Ishikawa (cell line): ENCODE results near the gene PELO.

Experiments used
- CEBPB ChIP-seq: IDR thresholded peaks from 2 replicates; pipeline ENCODE4 v1.6.1; 2012
- RAD21 ChIP-seq: IDR thresholded peaks from 2 replicates; pipeline ENCODE4 v1.6.1; 2012; ENCODE audit warnings: low read depth
- YY1 ChIP-seq: IDR thresholded peaks from 2 replicates; pipeline ENCODE4 v1.6.1; 2012; ENCODE audit warnings: low read depth
- TF ChIP-seq, protein P1 (sequence below): IDR thresholded peaks from 2 replicates; pipeline ENCODE4 v1.6.1; 2012

DNA sequence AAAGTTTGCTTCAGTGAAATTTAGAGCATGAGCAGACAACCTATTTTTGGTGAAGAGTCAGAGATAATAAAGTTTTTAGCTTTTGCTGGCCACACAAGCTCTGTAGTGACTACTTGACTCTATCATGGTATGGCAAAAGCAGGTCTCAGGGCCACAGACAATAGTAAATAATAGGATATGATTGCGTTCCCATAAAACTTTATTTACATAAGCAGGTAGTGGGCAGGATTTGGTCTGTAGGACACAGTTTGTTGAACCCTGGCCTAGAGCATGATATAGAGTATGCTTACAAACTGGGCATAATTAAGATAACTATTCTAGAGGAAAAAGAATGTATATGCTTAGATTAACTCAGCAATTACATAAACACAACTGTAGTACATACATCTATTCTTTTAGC, 30.1 kb downstream of the PELO start:
- TF ChIP-seq CEBPB = no peak
- TF ChIP-seq YY1 = no peak
- TF ChIP-seq, protein P1, sequence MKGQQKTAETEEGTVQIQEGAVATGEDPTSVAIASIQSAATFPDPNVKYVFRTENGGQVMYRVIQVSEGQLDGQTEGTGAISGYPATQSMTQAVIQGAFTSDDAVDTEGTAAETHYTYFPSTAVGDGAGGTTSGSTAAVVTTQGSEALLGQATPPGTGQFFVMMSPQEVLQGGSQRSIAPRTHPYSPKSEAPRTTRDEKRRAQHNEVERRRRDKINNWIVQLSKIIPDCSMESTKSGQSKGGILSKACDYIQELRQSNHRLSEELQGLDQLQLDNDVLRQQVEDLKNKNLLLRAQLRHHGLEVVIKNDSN = no peak
- no peak for TF ChIP-seq RAD21
